Measurements from ENCODE around the gene BCAS3. TPM values are rescaled to one million over a fixed set of nuclear protein-coding genes. Genes with fewer than 3 reads are reported as not detected.

Gene BCAS3
- polyA plus RNA-seq, 1 donor from 2014 or later, result 21.6 TPM

- Histone ChIP-seq H3K4me3 (ENCODE audit: low read length) (no peak overlapping the region), H3K9ac (ENCODE audit: low read length) (no peak overlapping the region), H3K9me3 (ENCODE audit: low read length) (no peaks in the 10 kb centered on the region), H2AFZ (ENCODE audit: low read depth, low read length) (no peak overlapping the region), H3F3A (ENCODE audit: insufficient read depth, low read length, poor library complexity, severe bottlenecking) (no peaks in the 10 kb centered on the region), H3K9me2 (ENCODE audit: insufficient read depth, low read length) (no peaks in the 10 kb centered on the region), H3K4me2 (ENCODE audit: low read length) (no peak overlapping the region), H3K36me3 (ENCODE audit: insufficient read depth, low read length) (no peaks in the 10 kb centered on the region), H3K27me3 (ENCODE audit: insufficient read depth, low read depth, low read length) (no peaks in the 10 kb centered on the region), H3K79me2 (replicated peaks; ENCODE audit: insufficient read depth, low read length) (no peaks in the 10 kb centered on the region), H3K27ac (ENCODE audit: low read length) (peak overlapping the region; percentile 2), H4K20me1 (ENCODE audit: insufficient read depth) (no peaks in the 10 kb centered on the region)
- no peak for TF ChIP-seq TAF1 (IDR thresholded peaks at IDR 0.05; ENCODE audit: low read depth)
- TF ChIP-seq EP300 (conservative IDR thresholded peaks at IDR 0.05; ENCODE audit: poor library complexity, severe bottlenecking), result no peak
- no peak for TF ChIP-seq MXI1 (conservative IDR thresholded peaks at IDR 0.05; ENCODE audit: poor library complexity, severe bottlenecking)
- no peak for TF ChIP-seq POLR2AphosphoS5 (IDR thresholded peaks at IDR 0.05)
- TF ChIP-seq EZH2 (IDR thresholded peaks at IDR 0.05; ENCODE audit: borderline replicate concordance, insufficient read depth, low read length, poor library complexity, severe bottlenecking), result no peak
- TF ChIP-seq SMC3 (conservative IDR thresholded peaks at IDR 0.05; ENCODE audit: poor library complexity), result no peak
- TF ChIP-seq RAD21 (conservative IDR thresholded peaks at IDR 0.05), result no peak
- no peak for TF ChIP-seq REST (IDR thresholded peaks at IDR 0.05; ENCODE audit: borderline replicate concordance)
- no peak for TF ChIP-seq CTCF (IDR thresholded peaks at IDR 0.05; ENCODE audit: poor library complexity, severe bottlenecking)
Observed at GRCh38 chr17:60819447-60820130, 141.9 kb downstream of the BCAS3 start.

- Histone ChIP-seq H4K20me1 (ENCODE audit: insufficient read depth) (no peaks in the 10 kb centered on the region), H3K4me2 (ENCODE audit: low read length) (no peak overlapping the region)
- no peak for TF ChIP-seq EP300 (conservative IDR thresholded peaks at IDR 0.05; ENCODE audit: poor library complexity, severe bottlenecking)
- no peak for TF ChIP-seq POLR2AphosphoS5 (IDR thresholded peaks at IDR 0.05)
- no peak for TF ChIP-seq TAF1 (IDR thresholded peaks at IDR 0.05; ENCODE audit: low read depth)
- TF ChIP-seq SMC3 (conservative IDR thresholded peaks at IDR 0.05; ENCODE audit: poor library complexity), result no peak
- no peak for TF ChIP-seq REST (IDR thresholded peaks at IDR 0.05; ENCODE audit: borderline replicate concordance)
- no peak for TF ChIP-seq RAD21 (conservative IDR thresholded peaks at IDR 0.05)
- TF ChIP-seq CTCF (IDR thresholded peaks at IDR 0.05; ENCODE audit: poor library complexity, severe bottlenecking), result no peak
- no peak for TF ChIP-seq MXI1 (conservative IDR thresholded peaks at IDR 0.05; ENCODE audit: poor library complexity, severe bottlenecking)
- TF ChIP-seq EZH2 (IDR thresholded peaks at IDR 0.05; ENCODE audit: borderline replicate concordance, insufficient read depth, low read length, poor library complexity, severe bottlenecking), result no peak
Observed at GRCh38 chr17:60823515-60823914, 145.9 kb downstream of the BCAS3 start.

More at GRCh38 chr17:60823515-60823914, 145.9 kb downstream of the BCAS3 start:
- Histone ChIP-seq H3K9me3 (ENCODE audit: low read length) (no peaks in the 10 kb centered on the region), H3K9ac (ENCODE audit: low read length) (no peak overlapping the region), H2AFZ (ENCODE audit: low read depth, low read length) (no peak overlapping the region), H3K79me2 (replicated peaks; ENCODE audit: insufficient read depth, low read length) (no peaks in the 10 kb centered on the region), H3K4me3 (ENCODE audit: low read length) (no peak overlapping the region), H3K27ac (ENCODE audit: low read length) (no peak overlapping the region), H3K27me3 (ENCODE audit: insufficient read depth, low read depth, low read length) (no peaks in the 10 kb centered on the region), H3K36me3 (ENCODE audit: insufficient read depth, low read length) (no peaks in the 10 kb centered on the region), H3F3A (ENCODE audit: insufficient read depth, low read length, poor library complexity, severe bottlenecking) (no peaks in the 10 kb centered on the region), H3K9me2 (ENCODE audit: insufficient read depth, low read length) (no peaks in the 10 kb centered on the region)
